Smooth muscle cell (in vitro differentiated cells): ENCODE measurements around the gene IDE. TPM values are rescaled to one million over a fixed set of nuclear protein-coding genes. Genes with fewer than 3 reads are reported as not detected.

Experiments used
- DNase-seq: peaks from one replicate; lab custom pipeline; 2025; ENCODE audit not compliant: unreplicated experiment; lab: John Stamatoyannopoulos, UW
- H2AFZ ChIP-seq: fragments of 200-600 bp; sonication (generic); 2 replicates; pipeline ENCODE4 v1.6.0; 2016; ENCODE audit warnings: antibody characterized with exemption, low read depth, mild to moderate bottlenecking
- H3F3A ChIP-seq: fragments of 200-600 bp; sonication (generic); 2 replicates; pipeline ENCODE4 v1.6.0; 2017; ENCODE audit warnings: antibody characterized with exemption, low read depth
- H3K27ac ChIP-seq: fragments of 200-600 bp; sonication (generic); 2 replicates; pipeline ENCODE4 v1.5.1; 2016; ENCODE audit warnings: low read depth, mild to moderate bottlenecking
- H3K27me3 ChIP-seq: fragments of 200-600 bp; sonication (generic); 2 replicates; pipeline ENCODE4 v1.6.1; 2016; ENCODE audit warnings: low read depth, mild to moderate bottlenecking
- H3K36me3 ChIP-seq: fragments of 200-600 bp; sonication (generic); 2 replicates; pipeline ENCODE4 v1.5.1; 2016; ENCODE audit warnings: low read depth
- H3K4me1 ChIP-seq: fragments of 200-600 bp; sonication (generic); 2 replicates; pipeline ENCODE4 v1.5.1; 2016; ENCODE audit warnings: low read depth
- H3K4me2 ChIP-seq: fragments of 200-600 bp; sonication (generic); 2 replicates; pipeline ENCODE4 v1.6.0; 2016; ENCODE audit warnings: mild to moderate bottlenecking
- H3K4me3 ChIP-seq: fragments of 200-600 bp; sonication (generic); 2 replicates; pipeline ENCODE4 v1.5.1; 2016; ENCODE audit warnings: mild to moderate bottlenecking
- H3K79me2 ChIP-seq: fragments of 200-600 bp; sonication (generic); 2 replicates; pipeline ENCODE4 v1.6.0; 2016; ENCODE audit warnings: low read depth, mild to moderate bottlenecking
- H3K9ac ChIP-seq: fragments of 200-600 bp; sonication (generic); 2 replicates; pipeline ENCODE4 v1.6.0; 2016; ENCODE audit warnings: low read depth
- H3K9me3 ChIP-seq: fragments of 200-600 bp; sonication (generic); replicated peaks from 2 replicates; pipeline ENCODE4 v1.5.1; 2016; ENCODE audit warnings: low read depth
- H4K20me1 ChIP-seq: fragments of 200-600 bp; sonication (generic); 2 replicates; pipeline ENCODE4 v1.6.0; 2016; ENCODE audit warnings: low read depth
- WGBS: methylation state at CpG from one replicate; pipeline ENCODE4 v1.1.7; 2016; ENCODE audit warnings: low lambda C conversion rate; 5-methylcytosine and 5-hydroxymethylcytosine counted together
- polyA plus RNA-seq: library from polyadenylated mRNA; unstranded; fragments of >200 nt; fragmentation: Nextera tagmentation; extraction: Ambion mirVana; gene quantifications from 2 replicates; pipeline ENCODE4 v1.2.1, GENCODE V29; 2016
- total RNA-seq: library from RNA; depleted of rRNA; stranded (reverse); fragments of >200 nt; gene quantifications from 2 replicates; pipeline ENCODE4 v1.2.3, GENCODE V29; 2014
- TF ChIP-seq, protein P1 (sequence below): fragments of 200-600 bp; sonication (generic); IDR thresholded peaks from 2 replicates; pipeline ENCODE4 v1.5.1; 2017; ENCODE audit warnings: borderline replicate concordance, mild to moderate bottlenecking, antibody characterized with exemption; ENCODE audit not compliant: insufficient read depth, poor library complexity, severe bottlenecking

IDE gene
- total and polyA plus RNA-seq, 2 experiments from 2014 or later = 12.8 to 30.6 TPM

DNA sequence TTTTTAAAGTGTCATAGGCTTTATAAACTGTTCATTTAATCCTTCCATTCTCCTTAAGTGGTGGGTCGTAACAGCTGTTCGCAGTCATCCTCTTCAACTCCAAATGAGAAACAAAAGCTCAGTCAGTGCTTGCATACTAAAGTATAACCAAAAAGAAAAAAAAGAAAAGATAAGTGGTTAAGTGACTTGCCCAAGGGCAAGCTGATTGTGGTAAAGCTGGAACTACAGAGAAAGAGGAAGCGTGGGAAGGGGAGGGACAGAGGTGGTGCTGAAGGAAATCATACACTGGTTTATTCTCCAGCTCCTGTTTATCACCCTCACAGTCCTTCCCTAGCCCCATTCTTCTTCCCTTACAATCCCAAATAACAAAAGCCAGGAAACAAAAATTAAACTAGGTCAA lies 29.6 kb downstream of the IDE start:
- Histone ChIP-seq H3K4me3 (no peak overlapping the region), H3K79me2 (peaks cover 17% of the 10 kb centered on the region), H3K27me3 (no peaks in the 10 kb centered on the region), H3K9me3 (no peaks in the 10 kb centered on the region), H3K4me1 (no peaks in the 10 kb centered on the region), H3K27ac (no peak overlapping the region), H2AFZ (no peak overlapping the region), H3F3A (peaks cover 6% of the 10 kb centered on the region), H3K4me2 (no peak overlapping the region), H3K9ac (no peak overlapping the region), H4K20me1 (peaks cover 68% of the 10 kb centered on the region), H3K36me3 (no peaks in the 10 kb centered on the region)
- TF ChIP-seq, protein P1, sequence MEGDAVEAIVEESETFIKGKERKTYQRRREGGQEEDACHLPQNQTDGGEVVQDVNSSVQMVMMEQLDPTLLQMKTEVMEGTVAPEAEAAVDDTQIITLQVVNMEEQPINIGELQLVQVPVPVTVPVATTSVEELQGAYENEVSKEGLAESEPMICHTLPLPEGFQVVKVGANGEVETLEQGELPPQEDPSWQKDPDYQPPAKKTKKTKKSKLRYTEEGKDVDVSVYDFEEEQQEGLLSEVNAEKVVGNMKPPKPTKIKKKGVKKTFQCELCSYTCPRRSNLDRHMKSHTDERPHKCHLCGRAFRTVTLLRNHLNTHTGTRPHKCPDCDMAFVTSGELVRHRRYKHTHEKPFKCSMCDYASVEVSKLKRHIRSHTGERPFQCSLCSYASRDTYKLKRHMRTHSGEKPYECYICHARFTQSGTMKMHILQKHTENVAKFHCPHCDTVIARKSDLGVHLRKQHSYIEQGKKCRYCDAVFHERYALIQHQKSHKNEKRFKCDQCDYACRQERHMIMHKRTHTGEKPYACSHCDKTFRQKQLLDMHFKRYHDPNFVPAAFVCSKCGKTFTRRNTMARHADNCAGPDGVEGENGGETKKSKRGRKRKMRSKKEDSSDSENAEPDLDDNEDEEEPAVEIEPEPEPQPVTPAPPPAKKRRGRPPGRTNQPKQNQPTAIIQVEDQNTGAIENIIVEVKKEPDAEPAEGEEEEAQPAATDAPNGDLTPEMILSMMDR = no peak
- no peak for DNase-seq
- 49% methylated on average over 3 of the region's 3 CpGs for WGBS

DNA sequence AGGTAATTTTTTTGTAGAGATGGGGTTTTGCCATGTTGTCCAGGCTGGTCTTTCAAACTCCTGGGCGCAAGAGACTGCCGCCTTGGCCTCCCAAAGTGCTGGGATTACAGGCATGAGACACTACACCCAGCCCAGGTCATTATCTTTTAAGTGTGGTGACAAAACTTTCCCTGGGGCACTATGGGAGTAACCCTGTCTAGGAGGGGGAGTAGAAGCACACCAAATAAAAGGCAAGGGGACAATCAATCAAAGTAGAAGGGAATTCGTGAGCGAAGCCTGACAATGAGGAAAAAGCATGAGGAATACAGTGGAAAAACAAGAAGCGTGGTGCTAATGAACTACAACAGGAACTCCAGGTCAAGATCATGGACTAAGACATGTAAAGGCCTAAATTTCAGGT lies 31.4 kb downstream of the IDE start:
- WGBS = 83% methylated on average over 5 of the region's 5 CpGs
- H4K20me1 ChIP-seq = peaks cover 65% of the 10 kb centered on the region
- no peaks in the 10 kb centered on the region for H3K9me3 ChIP-seq
- no peaks in the 10 kb centered on the region for H3K36me3 ChIP-seq
- no peaks in the 10 kb centered on the region for H3K4me1 ChIP-seq
- no peak overlapping the region for H2AFZ ChIP-seq
- no peak overlapping the region for H3K4me3 ChIP-seq
- H3K27ac ChIP-seq = no peak overlapping the region
- DNase-seq = no peak
- H3K4me2 ChIP-seq = no peak overlapping the region
- no peak overlapping the region for H3K9ac ChIP-seq
- H3F3A ChIP-seq = peaks cover 6% of the 10 kb centered on the region
- TF ChIP-seq, protein P1 = no peak
- no peaks in the 10 kb centered on the region for H3K27me3 ChIP-seq
- peaks cover 13% of the 10 kb centered on the region for H3K79me2 ChIP-seq

DNA sequence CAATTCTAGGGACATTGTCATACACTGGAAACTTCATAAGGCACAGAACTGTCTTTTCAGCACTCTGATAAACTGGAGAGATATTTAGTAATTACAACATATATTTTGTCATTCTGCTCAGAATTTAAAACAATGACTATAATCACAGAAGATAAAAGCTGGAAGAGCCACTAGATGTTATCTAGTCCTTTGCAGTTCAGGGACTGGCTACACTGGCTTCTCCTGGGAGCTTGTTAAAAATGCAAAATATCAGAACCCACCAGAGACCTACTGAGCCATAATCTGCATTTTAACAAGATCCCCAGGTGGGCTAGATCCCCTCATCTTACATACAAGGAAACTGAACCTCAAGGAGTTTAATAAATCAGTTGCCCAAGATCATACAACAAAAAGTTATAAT lies 32.3 kb downstream of the IDE start:
- Histone ChIP-seq H3K36me3 (no peaks in the 10 kb centered on the region), H3K9ac (no peak overlapping the region), H3K79me2 (peaks cover 13% of the 10 kb centered on the region), H3K4me1 (no peaks in the 10 kb centered on the region), H4K20me1 (peaks cover 61% of the 10 kb centered on the region), H3K27me3 (no peaks in the 10 kb centered on the region), H2AFZ (no peak overlapping the region), H3K4me2 (no peak overlapping the region), H3K4me3 (no peak overlapping the region), H3K9me3 (no peaks in the 10 kb centered on the region), H3F3A (peaks cover 6% of the 10 kb centered on the region), H3K27ac (no peak overlapping the region)
- no peak for DNase-seq
- TF ChIP-seq, protein P1 = no peak

DNA sequence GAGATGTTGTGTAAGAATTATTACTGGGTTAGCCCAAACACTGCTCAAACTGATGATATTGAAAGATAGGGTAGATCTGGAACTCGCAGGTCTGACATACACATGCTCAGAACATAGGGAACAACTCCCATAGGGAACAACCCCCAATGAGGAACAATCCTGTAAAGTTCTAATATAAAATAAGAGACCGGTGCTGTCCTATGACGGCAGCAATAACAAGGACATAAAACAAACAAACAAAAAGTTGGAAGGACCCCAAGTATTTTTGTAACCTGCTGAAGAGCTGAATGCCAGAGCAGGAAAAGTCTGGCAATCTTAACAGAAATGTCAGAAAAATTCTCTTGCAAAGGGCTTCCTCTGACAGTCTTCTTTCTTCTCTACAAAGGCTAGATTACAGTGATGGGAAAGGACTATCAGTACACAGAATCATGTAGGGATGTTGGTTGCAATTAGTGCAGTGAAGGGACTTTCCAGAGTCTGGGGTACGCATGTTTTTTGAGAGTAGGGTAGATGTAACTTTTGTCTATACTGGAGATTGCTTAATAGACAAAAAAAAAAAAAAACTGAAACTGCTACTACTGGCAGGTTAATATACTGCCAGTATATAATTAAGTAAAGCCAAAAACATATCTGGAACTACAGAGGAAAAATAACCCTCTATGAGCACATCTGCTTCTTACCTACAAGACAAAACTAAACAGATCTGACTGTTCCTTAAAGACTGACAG lies 35.5 kb downstream of the IDE start:
- Histone ChIP-seq H3K27me3 (no peaks in the 10 kb centered on the region), H3K27ac (no peak overlapping the region), H3K4me2 (no peak overlapping the region), H3K79me2 (peaks cover 4% of the 10 kb centered on the region), H3K36me3 (peaks cover 4% of the 10 kb centered on the region), H2AFZ (no peak overlapping the region), H3F3A (no peaks in the 10 kb centered on the region), H3K4me1 (no peaks in the 10 kb centered on the region), H3K9ac (no peak overlapping the region), H4K20me1 (peaks cover 30% of the 10 kb centered on the region), H3K9me3 (no peaks in the 10 kb centered on the region), H3K4me3 (no peak overlapping the region)
- TF ChIP-seq, protein P1 = no peak
- no peak for DNase-seq
- WGBS = 93% methylated on average over 4 of the region's 4 CpGs
